NCI-H1436 treated with DMSO at 0.1 percent for 48 hours (cell line): ENCODE measurements around the gene HS6ST2.

Experiments
- DNase-seq: peaks from one replicate; lab custom pipeline; 2025; lab: John Stamatoyannopoulos, UW

HS6ST2 gene

DNA sequence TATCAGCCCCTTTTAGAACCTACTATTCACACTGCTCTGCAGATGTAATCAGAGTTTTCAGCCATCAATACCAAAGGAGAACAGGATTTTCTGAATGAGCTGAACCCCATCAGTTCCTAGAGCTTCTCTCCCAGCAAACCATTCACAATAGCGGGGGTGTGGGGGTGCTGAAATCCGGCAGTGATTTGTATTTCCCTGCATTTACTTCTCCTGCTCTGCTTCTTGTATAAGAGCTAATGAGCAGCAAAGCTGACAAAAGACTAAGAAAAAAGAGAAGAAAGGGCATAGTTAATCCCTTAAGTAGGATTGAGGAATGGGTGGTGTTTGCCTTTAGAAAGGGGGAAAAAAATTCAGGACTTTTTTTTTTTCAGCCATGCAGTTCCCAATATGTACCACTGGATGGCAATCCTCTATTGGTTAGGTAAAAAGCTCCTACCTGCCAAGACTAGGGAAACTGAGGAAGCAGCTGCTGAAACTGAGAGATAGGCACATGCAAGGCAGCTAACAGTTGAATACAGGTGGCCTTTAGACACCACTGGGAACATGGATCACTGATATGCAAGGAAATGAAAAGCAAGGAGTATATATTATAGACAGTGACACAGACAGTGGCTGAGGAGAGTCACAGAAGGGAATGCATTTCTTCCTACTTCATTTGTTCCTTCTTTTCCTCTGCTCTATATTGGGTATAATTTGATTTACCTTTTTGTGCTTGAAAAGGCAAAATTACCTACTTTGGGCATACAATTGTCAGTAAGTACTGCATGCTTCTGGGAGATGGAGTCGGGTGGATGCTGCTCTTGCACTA is 217.9 kb downstream of the HS6ST2 start:
- no peak for DNase-seq

DNA sequence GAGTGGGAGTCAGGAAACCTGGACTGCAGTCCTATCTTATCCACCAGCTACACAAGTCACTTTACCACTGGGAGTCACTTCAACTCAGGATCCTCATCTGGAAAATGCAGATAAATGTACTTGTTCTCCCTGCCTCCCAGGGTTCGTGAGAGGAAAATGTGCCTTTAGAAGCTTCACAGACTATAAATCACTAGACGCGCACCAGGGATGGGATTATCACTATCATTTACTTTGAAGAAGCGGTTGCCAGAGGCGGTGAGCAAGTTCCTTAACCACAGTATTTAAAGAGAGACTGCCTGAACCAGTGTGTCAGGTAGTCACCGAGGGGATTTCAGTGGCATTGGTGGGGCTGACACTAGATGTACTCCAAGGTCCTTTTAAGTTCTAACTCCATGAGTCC is 219.5 kb downstream of the HS6ST2 start:
- DNase-seq = no peak

GRCh38 chrX:132737743-132738142 is 220.7 kb downstream of the HS6ST2 start:
- no peak for DNase-seq

DNA sequence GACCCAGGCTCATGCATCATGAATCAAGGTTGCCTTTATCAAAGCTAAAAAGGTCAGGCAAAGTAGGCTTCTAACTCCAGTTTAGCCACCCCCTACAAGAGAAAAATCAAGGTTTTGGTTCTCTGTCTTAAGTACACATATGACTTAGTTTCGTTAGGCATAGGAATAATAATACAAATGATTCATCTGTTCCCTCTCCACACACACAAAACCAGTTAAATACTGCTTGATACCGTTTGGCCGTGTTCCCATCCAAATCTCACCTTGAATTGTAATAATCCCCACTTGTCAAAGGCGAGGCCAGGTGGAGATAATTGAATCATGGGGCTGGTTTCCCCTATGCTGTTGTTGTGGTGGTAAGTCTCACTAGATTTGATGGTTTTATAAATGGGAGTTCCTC is 226.2 kb downstream of the HS6ST2 start:
- DNase-seq = no peak

GRCh38 chrX:132730726-132731125 is 227.7 kb downstream of the HS6ST2 start:
- no peak for DNase-seq

DNA sequence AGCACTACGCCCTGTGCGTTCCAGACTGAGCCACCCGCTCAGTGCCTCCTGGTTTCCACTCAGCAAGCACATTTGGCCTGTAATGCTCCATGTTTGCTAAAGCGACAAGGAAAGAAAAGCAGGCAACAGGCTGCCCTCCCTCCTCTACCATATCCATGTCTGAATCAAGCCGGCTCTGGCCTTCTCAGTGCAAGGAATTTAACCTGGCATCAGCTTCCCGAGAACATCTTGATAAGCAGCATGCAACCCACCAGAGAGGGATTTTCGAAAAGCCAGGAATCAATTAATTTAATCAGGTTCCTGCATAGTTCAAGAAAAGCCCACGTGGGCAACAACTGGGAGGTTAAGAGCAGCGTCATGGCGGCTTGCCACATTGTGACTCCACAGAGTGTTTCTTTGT is 228.2 kb downstream of the HS6ST2 start:
- DNase-seq = no peak

DNA sequence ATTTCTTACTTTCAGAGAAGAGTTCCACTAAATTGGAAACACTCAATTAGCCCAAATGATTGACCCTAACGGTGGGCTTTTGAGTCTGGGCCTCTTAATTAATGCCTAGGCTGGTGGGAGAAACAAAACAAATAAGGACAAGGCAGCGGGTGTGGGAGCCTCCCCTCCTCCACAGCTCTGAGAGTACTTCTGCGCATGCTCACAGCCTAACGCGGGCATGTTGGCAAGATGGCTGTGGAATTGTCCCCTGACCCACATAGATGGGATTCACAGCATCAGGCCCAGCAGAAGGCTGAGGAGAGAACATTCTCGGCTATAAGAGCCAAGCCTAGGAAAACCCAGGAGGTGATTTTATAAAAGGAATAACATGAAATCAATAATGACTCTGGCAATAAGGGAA is 230.1 kb downstream of the HS6ST2 start:
- DNase-seq = no peak

DNA sequence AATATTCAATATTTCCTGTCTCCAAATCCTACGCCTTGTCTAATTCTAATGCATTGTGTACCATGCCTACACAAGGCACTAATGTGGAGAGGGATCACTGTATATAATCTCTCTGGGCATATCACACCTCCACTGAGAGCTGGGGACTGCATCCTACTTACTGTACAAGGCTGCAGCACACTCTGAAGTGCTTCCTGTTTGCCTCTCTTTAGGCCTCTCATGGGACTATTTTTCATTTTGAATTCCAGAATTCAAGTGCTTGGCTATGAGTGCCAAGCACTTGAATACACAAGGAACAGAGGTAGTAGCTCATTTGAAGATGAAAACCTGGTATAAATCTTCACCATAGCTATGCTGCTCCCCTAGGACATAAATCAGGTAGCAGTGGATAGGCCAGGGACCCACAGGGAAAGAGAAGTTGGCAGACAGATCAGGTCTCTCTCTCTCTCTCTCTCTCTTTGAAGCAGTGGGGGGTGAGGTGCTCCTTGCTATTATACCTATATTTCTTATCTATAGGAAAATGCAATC is 239.9 kb downstream of the HS6ST2 start:
- DNase-seq = no peak

GRCh38 chrX:132716006-132716405 is 242.4 kb downstream of the HS6ST2 start:
- no peak for DNase-seq

- no peak for DNase-seq
Observed at GRCh38 chrX:132714913-132715312, 243.5 kb downstream of the HS6ST2 start.

GRCh38 chrX:132712350-132712749 is 246.1 kb downstream of the HS6ST2 start:
- DNase-seq = no peak

GRCh38 chrX:132710656-132711155 is 247.7 kb downstream of the HS6ST2 start:
- no peak for DNase-seq

DNA sequence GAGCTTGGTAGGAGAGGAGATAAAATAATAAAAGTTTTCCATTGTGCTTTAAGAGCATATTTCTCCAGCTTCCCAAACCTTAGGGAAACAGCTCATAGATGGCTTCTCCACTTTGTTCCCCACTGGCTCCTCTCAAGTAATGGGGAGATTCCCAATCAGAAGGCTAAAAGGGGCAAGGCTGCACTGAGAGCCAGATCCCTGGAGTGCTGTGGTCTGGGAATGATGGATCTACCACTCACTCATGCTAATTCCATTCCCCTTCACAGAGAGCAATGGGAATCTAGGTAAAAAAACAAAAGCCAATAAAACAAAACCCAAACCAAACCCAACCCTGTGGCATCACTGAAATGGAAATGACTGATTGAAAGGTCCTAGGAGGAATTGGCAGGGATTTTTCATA is 249.9 kb downstream of the HS6ST2 start:
- DNase-seq = no peak

DNA sequence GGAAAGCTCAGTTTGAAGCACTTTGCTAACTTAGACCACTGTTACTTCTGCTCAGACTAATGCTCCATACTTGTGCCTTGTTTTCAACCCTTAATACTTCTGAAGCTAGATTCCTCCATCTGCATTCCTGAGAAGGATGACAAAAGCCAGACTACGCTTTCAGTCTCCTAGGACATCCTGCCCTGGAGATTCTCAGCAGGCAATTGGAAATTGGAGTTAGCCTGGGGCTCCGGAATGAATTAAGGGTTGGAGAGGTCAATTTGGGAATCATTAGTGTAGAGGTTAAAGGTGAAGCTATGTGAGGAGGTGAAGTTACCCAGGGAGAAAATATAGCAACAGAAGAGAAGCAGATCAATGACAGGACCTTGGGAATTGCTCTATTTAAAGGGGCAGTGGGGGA is 253.7 kb downstream of the HS6ST2 start:
- DNase-seq = no peak

- no peak for DNase-seq
Observed at GRCh38 chrX:132694382-132694781, 264.0 kb downstream of the HS6ST2 start.

DNA sequence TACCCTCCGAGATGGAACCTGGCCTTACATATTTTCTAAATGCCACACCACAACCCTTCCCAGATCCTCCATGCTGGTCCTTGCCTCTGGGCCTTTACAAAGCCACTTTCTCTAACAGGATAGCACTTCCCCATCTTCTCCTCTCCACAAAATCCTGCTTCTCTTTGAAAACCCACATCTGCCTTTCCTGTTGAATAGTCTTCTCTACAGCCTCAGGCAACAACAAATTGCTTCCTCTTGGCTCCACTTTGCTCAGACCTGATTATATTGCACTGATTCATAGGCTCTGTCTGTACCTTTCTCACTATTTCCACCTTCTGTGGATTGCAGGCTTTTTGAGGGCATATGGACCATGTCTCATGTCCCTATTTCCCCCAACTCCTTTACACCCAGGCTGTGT is 265.9 kb downstream of the HS6ST2 start:
- DNase-seq = no peak

DNA sequence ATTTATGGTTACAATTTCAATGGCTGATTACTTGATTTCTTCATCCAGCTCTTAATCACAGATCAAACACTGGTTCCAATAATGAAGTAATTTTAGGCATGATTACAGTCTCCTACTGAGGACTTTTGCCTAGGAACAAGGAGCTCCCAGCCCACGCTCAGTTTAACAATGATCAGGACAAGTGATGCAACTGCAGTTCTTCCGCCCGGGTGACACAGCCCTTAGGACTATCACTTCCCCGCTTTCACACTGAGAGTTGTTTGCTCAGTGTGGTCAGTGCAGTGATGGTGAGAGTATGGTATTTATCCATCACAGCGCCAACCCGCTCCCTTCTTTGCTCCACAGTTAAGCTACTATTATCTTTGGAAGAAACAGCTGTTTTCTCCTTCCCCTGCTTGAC is 266.4 kb downstream of the HS6ST2 start:
- no peak for DNase-seq

- DNase-seq = no peak
Observed at GRCh38 chrX:132689612-132690563, 268.5 kb downstream of the HS6ST2 start.

GRCh38 chrX:132685276-132685675 is 273.2 kb downstream of the HS6ST2 start:
- DNase-seq = no peak

- no peak for DNase-seq
Observed at GRCh38 chrX:132677233-132677716, 281.2 kb downstream of the HS6ST2 start.

DNA sequence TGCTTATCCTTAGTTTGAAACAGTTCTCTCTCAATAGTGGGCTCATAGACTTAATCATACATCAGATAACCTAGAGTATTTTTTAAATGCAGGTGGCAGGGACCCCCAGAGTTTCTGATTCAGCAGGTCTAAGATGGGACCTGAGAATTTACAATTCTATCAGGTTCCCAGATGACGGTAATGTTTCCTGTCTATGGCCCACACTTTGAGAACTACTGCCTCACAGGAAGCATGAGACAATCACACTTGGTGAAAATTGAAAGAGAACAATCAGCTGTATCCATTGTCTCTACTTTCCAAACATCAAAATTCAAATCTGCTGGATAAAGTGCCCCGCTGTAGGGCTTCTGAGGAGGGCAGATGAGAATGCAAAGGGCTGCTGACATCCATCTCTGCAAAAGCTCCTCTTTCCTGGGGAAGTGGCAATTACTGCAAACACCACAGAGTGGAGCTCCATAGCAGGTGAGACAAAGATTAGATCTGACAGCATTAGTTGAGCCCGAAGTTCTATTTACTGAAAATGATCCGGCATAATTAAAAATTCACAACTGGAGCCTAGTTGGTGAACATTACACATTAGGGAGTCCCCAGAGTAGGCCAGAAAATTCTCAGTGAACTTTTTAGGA is 281.8 kb downstream of the HS6ST2 start:
- DNase-seq = no peak

DNA sequence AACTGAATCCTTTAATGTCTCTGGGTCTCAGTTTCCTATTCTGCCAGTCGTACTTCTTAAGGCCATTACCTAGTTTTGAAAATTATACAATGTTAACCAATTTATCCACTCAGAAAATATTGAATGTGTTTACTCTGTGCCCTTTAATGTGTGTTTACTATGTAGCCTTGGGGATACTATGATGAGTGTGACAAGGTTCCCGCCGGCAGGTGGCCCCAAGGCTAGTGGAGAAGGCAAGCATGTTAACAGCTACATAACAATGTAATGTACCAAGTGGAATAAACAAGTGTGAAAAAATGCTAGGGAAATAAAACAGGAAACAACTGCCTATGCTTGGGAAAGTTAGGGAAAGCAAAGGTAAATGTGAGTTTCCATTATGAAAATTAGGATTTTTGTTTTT is 282.3 kb downstream of the HS6ST2 start:
- no peak for DNase-seq
